OCI-LY7 (cell line): Measurements from ENCODE around the gene BRIP1. TPM values are rescaled to one million over a fixed set of nuclear protein-coding genes. Genes with fewer than 3 reads are reported as not detected.

Experiments
- BruUV-seq: library from RNA; stranded (reverse); fragments of 400-500 nt; replicated peaks from 2 replicates; lab custom pipeline; 2021; lab: Mats Ljungman, UMichigan
- CTCF ChIA-PET: fragments of 300-600 bp; sonication (Branson Sonifier 250); formaldehyde crosslinking; loops from one replicate; lab custom pipeline; 2022; ENCODE audit warnings: antibody characterized with exemption; ENCODE audit not compliant: unreplicated experiment; lab: Charles Lee
- POLR2A ChIA-PET: fragments of 300-600 bp; sonication (Branson Sonifier 250); formaldehyde crosslinking; loops from one replicate; lab custom pipeline; 2022; ENCODE audit warnings: antibody characterized with exemption; lab: Charles Lee
- DNase-seq: peaks from one replicate; pipeline ENCODE4 v3.0.0-alpha.2; 2015; ENCODE audit warnings: low spot score
- H2AFZ ChIP-seq: fragments of 200-600 bp; sonication (generic), shearing (Covaris generic); 2 replicates; pipeline ENCODE4 v1.6.1; 2014; ENCODE audit warnings: mild to moderate bottlenecking, antibody characterized with exemption, low read length, moderate library complexity
- H3K27ac ChIP-seq: fragments of 200-600 bp; sonication (generic); 2 replicates; pipeline ENCODE4 v1.5.1; 2014; ENCODE audit warnings: mixed run types, low read depth, mild to moderate bottlenecking, moderate library complexity, low read length, inconsistent platforms; ENCODE audit not compliant: poor library complexity, severe bottlenecking
- H3K36me3 ChIP-seq: fragments of 200-600 bp; sonication (generic); 2 replicates; pipeline ENCODE4 v1.6.1; 2014; ENCODE audit warnings: mild to moderate bottlenecking, antibody characterized with exemption, low read length, moderate library complexity, mixed read lengths; ENCODE audit not compliant: insufficient read depth
- H3K4me1 ChIP-seq: fragments of 200-600 bp; sonication (generic); 2 replicates; pipeline ENCODE4 v1.5.1; 2014; ENCODE audit warnings: mild to moderate bottlenecking, low read length; ENCODE audit not compliant: insufficient read depth, poor library complexity, severe bottlenecking
- H3K4me2 ChIP-seq: fragments of 200-600 bp; sonication (generic); 2 replicates; pipeline ENCODE4 v1.6.1; 2014; ENCODE audit warnings: mild to moderate bottlenecking, low read length
- H3K4me3 ChIP-seq: fragments of 200-600 bp; sonication (generic); 2 replicates; pipeline ENCODE4 v1.5.1; 2014; ENCODE audit warnings: mild to moderate bottlenecking, low read depth, low read length; ENCODE audit not compliant: poor library complexity, severe bottlenecking
- H3K79me2 ChIP-seq: fragments of 200-600 bp; sonication (generic); 2 replicates; pipeline ENCODE4 v1.6.1; 2016; ENCODE audit warnings: low read depth, mild to moderate bottlenecking, low read length, moderate library complexity, mixed read lengths; ENCODE audit not compliant: insufficient read depth
- H3K9me2 ChIP-seq: fragments of 200-600 bp; sonication (generic); 2 replicates; pipeline ENCODE4 v1.6.1; 2016; ENCODE audit warnings: mild to moderate bottlenecking, low read length, mixed read lengths; ENCODE audit not compliant: insufficient read depth
- H3K9me3 ChIP-seq: fragments of 200-600 bp; sonication (generic); 2 replicates; pipeline ENCODE4 v1.6.1; 2014; ENCODE audit warnings: mild to moderate bottlenecking, mixed run types, low read length, mixed read lengths
- H4K20me1 ChIP-seq: fragments of 200-600 bp; sonication (generic); 2 replicates; pipeline ENCODE4 v1.6.1; 2014; ENCODE audit warnings: mild to moderate bottlenecking, antibody characterized with exemption, low read length, moderate library complexity, mixed read lengths; ENCODE audit not compliant: insufficient read depth
- CTCF ChIP-seq: fragments of 200-600 bp; sonication (generic); conservative IDR thresholded peaks from 2 replicates; pipeline ENCODE4 v1.5.1; 2014; ENCODE audit warnings: mild to moderate bottlenecking, antibody characterized with exemption, low read length, moderate library complexity, mixed read lengths
- EZH2phosphoT487 ChIP-seq: fragments of 200-600 bp; sonication (generic); IDR thresholded peaks from 2 replicates; pipeline ENCODE4 v1.6.1; 2018; ENCODE audit warnings: low read depth, borderline replicate concordance, mild to moderate bottlenecking, mixed run types, antibody characterized with exemption, low read length, moderate library complexity, mixed read lengths
- intact Hi-C: fragments of 100-400 bp; cut with micrococcal nuclease; formaldehyde crosslinking; loops from one replicate; pipeline ENCODE4 v1.10.0; 2022; ENCODE audit not compliant: unreplicated experiment
- total RNA-seq, 2 experiments: library from RNA; depleted of rRNA in 1 of 2; stranded (reverse); fragments of >200 nt in 1 of 2; shearing (Covaris generic) in 1 of 2; gene quantifications; 2 replicates each; pipeline ENCODE4 v1.2.3, GENCODE V29; 2014 to 2022

The BRIP1 gene
- total RNA-seq, 2 experiments from 2014 or later: 32.5 to 33.8 TPM

- TF ChIP-seq CTCF: no peak
- TF ChIP-seq EZH2phosphoT487: no peak
- H3K9me3 ChIP-seq: peaks cover 34% of the 10 kb centered on the region
- H3K36me3 ChIP-seq: peaks cover 34% of the 10 kb centered on the region
- DNase-seq: no peak
- H3K79me2 ChIP-seq: no peaks in the 10 kb centered on the region
- CTCF ChIA-PET: no interaction called here
- H3K4me2 ChIP-seq: no peak overlapping the region
- H3K4me1 ChIP-seq: no peaks in the 10 kb centered on the region
- H3K4me3 ChIP-seq: no peak overlapping the region
- no peak overlapping the region for H3K27ac ChIP-seq
- no TSS peak for BruUV-seq
- no peak overlapping the region for H2AFZ ChIP-seq
- no peaks in the 10 kb centered on the region for H4K20me1 ChIP-seq
- POLR2A ChIA-PET: interaction anchor here (0.7 to 1.6 kb wide), 3 partner anchors 10 to 278 kb away, joined by 3 to 5 read pairs (median 3); no protein-coding TSS in a partner anchor
- no peaks in the 10 kb centered on the region for H3K9me2 ChIP-seq
- intact Hi-C loops: no loop called here
Observed at GRCh38 chr17:61701978-61702377, 161.3 kb downstream of the BRIP1 start.

GRCh38 chr17:61701334-61701733 lies 162.0 kb downstream of the BRIP1 start:
- no TSS peak for BruUV-seq
- POLR2A ChIA-PET: interaction anchor here (0.6 to 1.6 kb wide), 5 partner anchors 10 to 279 kb away, joined by 3 to 5 read pairs (median 3); no protein-coding TSS in a partner anchor

More at GRCh38 chr17:61701334-61701733, 162.0 kb downstream of the BRIP1 start:
- Histone ChIP-seq H4K20me1 (no peaks in the 10 kb centered on the region), H3K9me3 (peaks cover 34% of the 10 kb centered on the region), H3K27ac (no peak overlapping the region), H3K9me2 (no peaks in the 10 kb centered on the region), H2AFZ (no peak overlapping the region), H3K79me2 (no peaks in the 10 kb centered on the region), H3K4me2 (no peak overlapping the region), H3K4me3 (no peak overlapping the region), H3K4me1 (no peaks in the 10 kb centered on the region), H3K36me3 (peaks cover 28% of the 10 kb centered on the region)
- no peak for TF ChIP-seq EZH2phosphoT487
- TF ChIP-seq CTCF: no peak
- CTCF ChIA-PET: no interaction called here
- intact Hi-C loops: no loop called here
- DNase-seq: no peak
